IPS-NIHi11 (cell line): ENCODE data around the gene PLEKHG4B.

Experiments
- DNase-seq: peaks from one replicate; pipeline ENCODE4 v3.0.0; 2012; ENCODE audit warnings: mixed read lengths, low spot score

PLEKHG4B gene

GRCh38 chr5:129148-129547 is 37.2 kb downstream of the PLEKHG4B start:
- DNase-seq = no peak

GRCh38 chr5:129820-130219 is 37.9 kb downstream of the PLEKHG4B start:
- DNase-seq = no peak

- DNase-seq = no peak
Observed at GRCh38 chr5:130601-131131, 38.7 kb downstream of the PLEKHG4B start.

GRCh38 chr5:136901-137300 is 44.9 kb downstream of the PLEKHG4B start:
- DNase-seq = no peak

- DNase-seq = no peak
Observed at GRCh38 chr5:137741-138140, 45.8 kb downstream of the PLEKHG4B start.

GRCh38 chr5:138936-139335 is 47.0 kb downstream of the PLEKHG4B start:
- no peak for DNase-seq

GRCh38 chr5:139579-140442 is 47.8 kb downstream of the PLEKHG4B start:
- DNase-seq = no peak

GRCh38 chr5:140443-140829 is 48.5 kb downstream of the PLEKHG4B start:
- no peak for DNase-seq

- no peak for DNase-seq
Observed at GRCh38 chr5:141211-141610, 49.2 kb downstream of the PLEKHG4B start.

GRCh38 chr5:141761-142160 is 49.8 kb downstream of the PLEKHG4B start:
- no peak for DNase-seq

GRCh38 chr5:142246-142810 is 50.4 kb downstream of the PLEKHG4B start:
- DNase-seq = no peak

GRCh38 chr5:143041-143440 is 51.1 kb downstream of the PLEKHG4B start:
- DNase-seq = no peak

- DNase-seq = no peak
Observed at GRCh38 chr5:144941-145340, 53.0 kb downstream of the PLEKHG4B start.

GRCh38 chr5:145585-146323 is 53.8 kb downstream of the PLEKHG4B start:
- DNase-seq = no peak

GRCh38 chr5:147751-148150 is 55.8 kb downstream of the PLEKHG4B start:
- no peak for DNase-seq

GRCh38 chr5:149745-150485 is 57.9 kb downstream of the PLEKHG4B start:
- DNase-seq = no peak

- no peak for DNase-seq
Observed at GRCh38 chr5:150746-151145, 58.8 kb downstream of the PLEKHG4B start.

- DNase-seq = no peak
Observed at GRCh38 chr5:152077-152476, 60.1 kb downstream of the PLEKHG4B start.

GRCh38 chr5:153256-153655 is 61.3 kb downstream of the PLEKHG4B start:
- no peak for DNase-seq

GRCh38 chr5:154236-154635 is 62.3 kb downstream of the PLEKHG4B start:
- no peak for DNase-seq

GRCh38 chr5:154826-155225 is 62.9 kb downstream of the PLEKHG4B start:
- no peak for DNase-seq
